ENCODE results near the gene USP11.

- no peak for TF ChIP-seq CTCF (IDR thresholded peaks at IDR 0.05)
- no peak for TF ChIP-seq POLR2A (IDR thresholded peaks at IDR 0.05)
- TF ChIP-seq EP300 (IDR thresholded peaks at IDR 0.05) = no peak
Observed at GRCh38 chrX:47227334-47227583, 5.5 kb upstream of the USP11 start.

Measured in upper lobe of left lung (tissue), 4 donors.